Activated effector memory CD4-positive, alpha-beta T cell treated with Interleukin-2 at 50 U/mL for 16 hours (primary cell): ENCODE measurements around the gene SDCCAG8.

Source experiments
- DNase-seq: peaks from one replicate; pipeline ENCODE4 v3.0.0-alpha.2; 2020

The SDCCAG8 gene

DNA sequence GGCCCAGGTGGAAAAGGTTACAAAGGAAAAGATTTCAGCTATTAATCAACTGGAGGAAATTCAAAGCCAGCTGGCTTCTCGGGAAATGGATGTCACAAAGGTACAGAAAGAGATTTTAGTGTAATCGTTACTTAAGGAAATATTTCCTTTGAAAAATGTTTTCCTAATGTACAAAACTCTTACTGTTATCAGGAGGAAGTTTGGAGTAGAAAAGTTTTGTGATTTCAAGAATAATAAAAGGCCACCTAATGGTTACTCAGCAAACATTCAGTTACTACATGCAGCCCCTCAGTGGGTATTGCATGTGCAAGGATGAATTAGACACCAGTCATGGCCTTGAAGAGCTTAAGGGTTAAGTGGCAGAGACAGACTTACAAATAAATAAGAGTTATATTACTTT lies 85.2 kb downstream of the SDCCAG8 start:
- DNase-seq: no peak

- no peak for DNase-seq
These were observed 88.4 kb downstream of the SDCCAG8 start for GRCh38 chr1:243343970-243344937.

DNA sequence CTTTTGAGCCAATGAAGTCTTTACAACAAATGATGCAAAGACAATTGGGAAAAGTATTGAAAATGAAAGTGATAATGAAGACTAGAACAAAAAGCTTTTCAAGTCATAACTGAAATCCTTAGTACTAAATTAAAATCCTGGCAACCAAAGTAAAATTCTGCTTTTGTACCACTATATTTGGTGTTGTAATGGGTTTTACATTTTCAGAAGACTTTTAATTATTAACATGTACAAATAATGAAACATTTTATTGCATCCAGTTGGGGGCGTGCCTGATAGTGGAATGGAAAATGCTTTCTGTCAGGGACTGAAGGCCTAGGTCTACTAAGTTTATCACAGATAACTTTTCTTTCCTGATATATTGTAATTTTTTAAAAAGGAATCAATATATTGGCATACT lies 89.4 kb downstream of the SDCCAG8 start:
- DNase-seq: no peak

- DNase-seq: no peak
These were observed 90.2 kb downstream of the SDCCAG8 start for GRCh38 chr1:243346016-243346415.

DNA sequence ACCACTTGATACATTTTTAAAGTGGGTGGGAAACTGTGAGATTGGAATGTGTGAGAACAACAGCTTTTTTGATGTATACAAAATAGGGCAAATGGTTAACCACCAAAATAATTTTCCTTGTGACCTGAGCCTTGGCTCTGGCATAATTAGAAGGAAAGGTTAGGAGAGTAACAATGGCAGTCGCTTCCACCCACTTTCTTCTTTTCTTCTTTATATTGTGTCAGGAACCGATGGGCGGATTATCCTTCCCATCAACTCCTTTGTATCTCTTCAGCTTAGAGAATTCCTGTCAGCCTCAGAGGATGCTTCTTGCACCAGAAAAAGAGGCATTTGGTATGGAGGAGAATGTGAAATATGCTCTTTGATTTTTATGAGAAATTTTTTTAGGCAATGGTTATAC lies 90.6 kb downstream of the SDCCAG8 start:
- DNase-seq: no peak

GRCh38 chr1:243348331-243348730 lies 92.5 kb downstream of the SDCCAG8 start:
- no peak for DNase-seq

- no peak for DNase-seq
These were observed 93.3 kb downstream of the SDCCAG8 start for GRCh38 chr1:243349128-243349527.

DNA sequence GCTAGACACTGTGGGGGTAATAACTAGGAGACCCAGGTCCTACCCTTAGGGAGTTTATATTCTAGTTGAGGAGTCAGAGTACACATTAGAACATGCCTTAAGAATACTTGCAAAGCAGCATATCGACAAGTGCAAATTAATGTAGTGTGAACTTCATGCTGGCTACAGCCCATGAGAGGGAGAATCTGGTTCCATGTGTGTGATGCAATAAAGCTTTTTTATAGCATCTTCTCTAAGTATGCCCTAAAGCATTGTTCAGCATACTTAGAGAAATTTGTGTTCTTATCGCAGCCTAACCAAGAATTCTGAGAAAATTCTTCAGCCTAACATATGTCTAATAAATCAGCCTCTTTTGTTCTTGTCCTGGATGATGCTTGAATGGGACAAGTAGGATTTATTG lies 95.5 kb downstream of the SDCCAG8 start:
- DNase-seq: no peak

DNA sequence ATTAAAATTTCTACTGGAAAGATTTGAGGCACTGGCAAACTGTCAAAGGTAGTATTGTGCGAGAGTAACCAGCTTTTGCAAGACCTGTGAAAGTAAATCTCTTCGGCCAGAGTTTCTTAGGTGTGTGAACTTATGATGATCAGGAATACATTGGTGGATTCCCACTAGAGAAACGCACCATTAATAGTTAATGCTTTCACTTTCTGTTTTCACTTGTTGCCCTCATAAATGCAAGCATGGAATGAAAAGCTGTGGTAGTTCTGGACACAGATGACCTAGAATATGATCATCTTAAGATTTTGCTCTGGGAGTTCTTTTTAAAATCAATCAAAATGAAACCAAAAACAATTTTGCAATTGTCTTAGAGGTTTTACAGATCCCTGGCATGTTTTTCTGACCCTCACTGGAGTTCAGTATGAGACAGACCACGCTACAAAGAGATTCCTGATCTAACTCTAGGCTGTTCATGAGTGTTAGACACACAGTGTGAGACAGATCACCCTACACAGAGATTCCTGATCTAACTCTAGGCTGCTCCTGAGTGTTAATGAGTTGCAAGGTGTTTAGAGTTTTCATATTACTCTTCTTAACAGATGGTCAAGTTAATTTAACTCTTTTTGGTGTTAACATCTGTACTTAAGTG lies 98.8 kb downstream of the SDCCAG8 start:
- no peak for DNase-seq

- DNase-seq: no peak
These were observed 108.0 kb downstream of the SDCCAG8 start for GRCh38 chr1:243363832-243364231.

- no peak for DNase-seq
These were observed 108.5 kb downstream of the SDCCAG8 start for GRCh38 chr1:243364330-243364729.

DNA sequence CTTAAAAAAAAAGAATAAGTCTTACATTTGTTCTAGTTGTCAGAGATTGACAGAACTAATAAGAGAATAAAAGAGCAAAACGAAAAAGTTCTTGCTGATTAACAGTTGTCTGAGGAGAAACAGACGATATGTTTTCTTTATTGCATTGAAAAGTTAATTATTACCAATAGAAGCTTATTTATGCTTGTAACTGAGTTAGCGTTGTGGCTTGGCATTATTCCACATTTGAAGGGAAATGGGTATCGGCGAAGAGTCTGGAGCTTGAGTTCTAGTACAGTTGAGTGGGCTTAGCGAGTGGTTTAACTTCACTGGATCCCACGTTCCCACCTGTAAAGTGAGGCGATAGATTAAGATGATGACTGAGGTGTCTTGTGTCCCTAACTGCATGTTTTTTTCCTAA lies 109.0 kb downstream of the SDCCAG8 start:
- no peak for DNase-seq

DNA sequence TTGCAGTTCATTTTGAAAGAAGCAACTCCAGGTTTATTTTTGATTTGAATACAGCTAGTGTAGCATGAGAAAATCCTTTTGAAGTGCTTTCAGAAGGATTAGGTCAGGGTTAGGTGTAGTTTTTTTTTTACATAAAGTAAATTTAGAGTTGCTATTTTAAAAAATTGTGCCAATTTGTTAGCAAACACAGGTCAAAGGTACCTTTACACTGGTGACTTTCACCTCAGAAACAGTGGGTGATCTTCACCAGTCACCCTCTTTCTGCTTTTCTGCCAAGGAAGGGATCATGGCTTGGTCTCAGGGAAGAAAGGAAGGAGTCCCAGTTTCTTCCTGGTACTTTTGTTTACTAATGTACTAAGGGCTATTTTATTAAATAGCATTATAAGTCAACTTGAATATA lies 111.5 kb downstream of the SDCCAG8 start:
- no peak for DNase-seq

DNA sequence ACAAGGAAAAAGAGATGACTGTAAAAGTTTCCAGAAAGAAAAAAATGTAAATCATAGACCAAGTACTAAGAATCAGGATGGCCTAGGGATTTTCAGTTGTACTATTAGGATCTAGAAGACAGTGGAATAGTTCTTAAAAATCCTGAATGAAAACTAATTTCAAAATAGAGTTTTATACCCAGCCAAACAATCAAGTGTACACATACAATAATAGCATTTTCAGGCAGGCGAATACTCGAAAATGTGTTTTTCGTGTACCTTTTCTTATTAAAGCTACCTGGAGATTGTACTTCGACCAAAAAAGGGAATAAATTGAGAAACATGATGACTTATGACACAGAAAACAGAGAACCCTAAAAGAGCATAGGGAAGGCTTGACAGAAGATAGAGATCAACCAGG lies 118.6 kb downstream of the SDCCAG8 start:
- no peak for DNase-seq

DNA sequence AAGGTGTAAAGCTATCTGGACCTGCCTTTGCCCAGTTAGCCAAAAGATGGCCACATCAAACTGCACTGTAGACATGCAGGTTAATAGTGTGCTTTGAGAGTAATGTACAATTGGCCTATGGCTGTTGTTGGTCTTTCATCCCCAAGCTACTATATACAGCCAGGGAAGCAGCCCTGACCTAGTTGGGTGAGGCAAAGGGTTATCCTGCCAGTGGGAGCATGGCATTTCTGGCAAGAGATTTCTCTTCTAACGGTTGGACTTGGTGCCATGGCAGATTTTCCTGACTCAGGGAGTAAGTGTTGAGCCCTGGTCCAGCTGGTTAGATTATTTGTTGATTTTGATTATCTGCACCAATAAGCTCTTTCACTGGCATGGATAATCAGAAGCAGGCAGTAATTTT lies 119.8 kb downstream of the SDCCAG8 start:
- DNase-seq: no peak

- DNase-seq: no peak
These were observed 122.8 kb downstream of the SDCCAG8 start for GRCh38 chr1:243378669-243379068.

DNA sequence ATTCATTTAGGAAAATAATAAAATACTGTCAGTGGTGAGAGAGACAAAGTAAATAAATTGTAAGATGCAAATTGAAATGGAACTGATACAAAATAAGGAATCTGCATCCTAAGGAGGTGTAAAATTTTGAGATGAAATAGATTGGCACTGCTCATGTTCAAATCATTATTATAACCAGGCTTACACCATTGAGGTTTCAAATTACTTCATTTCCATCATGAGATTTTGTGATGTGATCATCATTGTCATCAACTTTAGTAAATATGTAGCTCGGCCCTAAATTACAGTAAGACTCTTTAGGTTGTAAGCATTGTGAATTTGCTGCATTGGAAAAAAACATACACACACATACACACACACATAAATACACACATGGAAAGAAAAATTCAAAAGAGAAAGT lies 123.4 kb downstream of the SDCCAG8 start:
- DNase-seq: no peak

GRCh38 chr1:243379706-243380105 lies 123.9 kb downstream of the SDCCAG8 start:
- DNase-seq: no peak

GRCh38 chr1:243388276-243388675 lies 132.4 kb downstream of the SDCCAG8 start:
- DNase-seq: no peak

GRCh38 chr1:243390162-243390791 lies 134.4 kb downstream of the SDCCAG8 start:
- DNase-seq: no peak

DNA sequence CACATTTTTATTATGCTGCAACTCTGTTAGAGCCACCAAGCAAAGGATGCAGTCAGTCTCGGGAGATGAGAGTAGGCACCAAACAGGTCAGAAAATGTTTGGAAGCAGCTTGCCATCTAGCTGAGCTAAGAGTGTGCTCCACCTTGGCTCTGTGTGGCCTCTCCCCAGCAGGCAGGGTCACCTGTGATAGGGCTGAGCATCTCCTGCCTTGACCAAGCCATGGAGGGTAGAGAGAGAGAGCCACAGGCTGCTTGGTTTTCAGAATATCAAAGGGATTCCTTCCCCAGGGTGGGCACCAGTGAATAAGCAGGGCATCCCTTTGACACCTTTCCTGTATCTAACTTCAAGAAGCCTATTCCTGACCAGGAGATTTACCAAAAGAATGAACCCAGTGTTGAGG lies 135.5 kb downstream of the SDCCAG8 start:
- no peak for DNase-seq

- no peak for DNase-seq
These were observed 137.3 kb downstream of the SDCCAG8 start for GRCh38 chr1:243393096-243393495.

DNA sequence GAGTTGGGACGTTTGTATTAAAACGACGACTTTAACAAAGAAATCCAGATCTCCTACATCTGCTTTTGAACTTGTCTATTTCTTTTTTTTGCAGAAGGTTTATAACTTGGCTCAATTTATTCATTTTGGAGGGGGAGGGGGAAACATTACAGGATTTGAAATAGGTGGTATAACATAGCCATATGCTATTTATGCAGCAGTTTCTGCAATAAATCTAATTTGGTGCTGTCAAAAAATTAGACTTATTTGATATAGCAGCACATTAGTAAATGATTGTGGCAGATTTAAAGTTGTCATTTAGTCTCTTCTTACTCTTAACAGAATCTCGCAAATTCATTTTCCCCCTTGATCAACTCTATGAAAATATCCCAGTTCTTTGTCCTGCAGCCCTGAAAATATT lies 138.2 kb downstream of the SDCCAG8 start:
- DNase-seq: no peak
